SK-N-SH treated with all-trans-retinoic acid at 6 μM for 48 hours (cell line): ENCODE measurements around the gene KDR.

Source experiments
- ESRRG ChIP-seq: fragments of 250-450 bp; sonication (Bioruptor Pico); IDR thresholded peaks from 2 replicates; pipeline ENCODE4 v1.6.1; 2021; ENCODE audit warnings: mild to moderate bottlenecking
- ISL1 ChIP-seq: fragments of 250-450 bp; sonication (Bioruptor Pico); IDR thresholded peaks from 2 replicates; pipeline ENCODE4 v2.1.2; 2022; ENCODE audit warnings: mild to moderate bottlenecking, moderate library complexity
- POU6F1 ChIP-seq: fragments of 250-450 bp; sonication (Bioruptor Pico); IDR thresholded peaks from 2 replicates; pipeline ENCODE4 v1.8.0; 2021; ENCODE audit warnings: low read depth, mild to moderate bottlenecking, moderate library complexity, borderline replicate concordance
- PPARA ChIP-seq: fragments of 250-450 bp; sonication (Bioruptor Pico); IDR thresholded peaks from 2 replicates; pipeline ENCODE4 v1.5.0; 2020; ENCODE audit warnings: mild to moderate bottlenecking, borderline replicate concordance
- RARB ChIP-seq: fragments of 250-450 bp; sonication (Bioruptor Pico); IDR thresholded peaks from 2 replicates; pipeline ENCODE4 v1.8.0; 2021; ENCODE audit warnings: mild to moderate bottlenecking, moderate library complexity
- SNAI2 ChIP-seq: fragments of 250-450 bp; sonication (Bioruptor Pico); IDR thresholded peaks from 2 replicates; pipeline ENCODE4 v1.5.0; 2020; ENCODE audit warnings: mild to moderate bottlenecking, moderate library complexity
- TOX ChIP-seq: fragments of 250-450 bp; sonication (Bioruptor Pico); IDR thresholded peaks from 2 replicates; pipeline ENCODE4 v1.8.0; 2021; ENCODE audit warnings: mild to moderate bottlenecking, moderate library complexity, borderline replicate concordance
- TSHZ2 ChIP-seq: fragments of 250-450 bp; sonication (Bioruptor Pico); IDR thresholded peaks from 2 replicates; pipeline ENCODE4 v1.5.0; 2020; ENCODE audit warnings: mild to moderate bottlenecking, moderate library complexity
- ZC3H10 ChIP-seq: fragments of 250-450 bp; sonication (Bioruptor Pico); IDR thresholded peaks from 2 replicates; pipeline ENCODE4 v1.5.1; 2021; ENCODE audit warnings: mild to moderate bottlenecking, moderate library complexity
- ZFP30 ChIP-seq: fragments of 450-650 bp; formaldehyde crosslinking; IDR thresholded peaks from 2 replicates; pipeline ENCODE4 v1.5.0; 2022; ENCODE audit warnings: mild to moderate bottlenecking, moderate library complexity
- ZNF565 ChIP-seq: fragments of 450-650 bp; formaldehyde crosslinking; conservative IDR thresholded peaks from 2 replicates; pipeline ENCODE4 v1.5.0; 2020; ENCODE audit warnings: low read depth, mild to moderate bottlenecking, moderate library complexity
- TF ChIP-seq, protein P1 (sequence below): fragments of 250-450 bp; sonication (Bioruptor Pico); IDR thresholded peaks from 2 replicates; pipeline ENCODE4 v1.5.1; 2020; ENCODE audit warnings: low read depth, mild to moderate bottlenecking, moderate library complexity
- TF ChIP-seq, protein P2 (sequence below): fragments of 250-450 bp; sonication (Bioruptor Pico); IDR thresholded peaks from 2 replicates; pipeline ENCODE4 v1.5.1; 2021; ENCODE audit warnings: mild to moderate bottlenecking, moderate library complexity

DNA sequence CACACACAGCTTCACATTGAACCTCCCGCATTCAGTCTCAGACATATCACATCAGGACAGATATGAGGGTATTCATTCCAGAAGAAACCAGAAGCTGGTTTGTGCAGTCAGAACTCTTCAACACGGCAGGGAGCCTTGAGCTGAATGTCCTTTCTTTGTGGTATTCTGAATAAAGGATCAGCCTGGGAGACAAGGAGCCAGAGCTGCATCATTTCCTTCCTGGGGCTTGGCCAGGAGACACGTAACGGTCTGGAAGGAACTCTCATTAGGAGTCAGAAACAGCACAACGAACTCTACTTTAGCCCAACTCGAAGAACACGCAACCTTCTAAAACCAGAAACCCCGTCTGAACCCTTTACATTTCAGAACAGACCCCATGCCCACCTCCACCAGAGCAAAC is 46.4 kb downstream of the KDR start:
- TF ChIP-seq ISL1 (CRISPR knock-in tag) (no peak), ZFP30 (no peak), SNAI2 (CRISPR knock-in tag) (no peak), POU6F1 (CRISPR knock-in tag) (no peak), TSHZ2 (CRISPR knock-in tag) (no peak), RARB (CRISPR knock-in tag) (no peak), TOX (CRISPR knock-in tag) (no peak), ESRRG (CRISPR knock-in tag) (no peak), ZNF565 (CRISPR knock-in tag) (no peak), ZC3H10 (no peak), PPARA (CRISPR knock-in tag) (no peak)
- TF ChIP-seq, protein P1, sequence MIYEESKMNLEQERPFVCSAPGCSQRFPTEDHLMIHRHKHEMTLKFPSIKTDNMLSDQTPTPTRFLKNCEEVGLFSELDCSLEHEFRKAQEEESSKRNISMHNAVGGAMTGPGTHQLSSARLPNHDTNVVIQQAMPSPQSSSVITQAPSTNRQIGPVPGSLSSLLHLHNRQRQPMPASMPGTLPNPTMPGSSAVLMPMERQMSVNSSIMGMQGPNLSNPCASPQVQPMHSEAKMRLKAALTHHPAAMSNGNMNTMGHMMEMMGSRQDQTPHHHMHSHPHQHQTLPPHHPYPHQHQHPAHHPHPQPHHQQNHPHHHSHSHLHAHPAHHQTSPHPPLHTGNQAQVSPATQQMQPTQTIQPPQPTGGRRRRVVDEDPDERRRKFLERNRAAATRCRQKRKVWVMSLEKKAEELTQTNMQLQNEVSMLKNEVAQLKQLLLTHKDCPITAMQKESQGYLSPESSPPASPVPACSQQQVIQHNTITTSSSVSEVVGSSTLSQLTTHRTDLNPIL (CRISPR knock-in tag), result no peak
- TF ChIP-seq, protein P2, sequence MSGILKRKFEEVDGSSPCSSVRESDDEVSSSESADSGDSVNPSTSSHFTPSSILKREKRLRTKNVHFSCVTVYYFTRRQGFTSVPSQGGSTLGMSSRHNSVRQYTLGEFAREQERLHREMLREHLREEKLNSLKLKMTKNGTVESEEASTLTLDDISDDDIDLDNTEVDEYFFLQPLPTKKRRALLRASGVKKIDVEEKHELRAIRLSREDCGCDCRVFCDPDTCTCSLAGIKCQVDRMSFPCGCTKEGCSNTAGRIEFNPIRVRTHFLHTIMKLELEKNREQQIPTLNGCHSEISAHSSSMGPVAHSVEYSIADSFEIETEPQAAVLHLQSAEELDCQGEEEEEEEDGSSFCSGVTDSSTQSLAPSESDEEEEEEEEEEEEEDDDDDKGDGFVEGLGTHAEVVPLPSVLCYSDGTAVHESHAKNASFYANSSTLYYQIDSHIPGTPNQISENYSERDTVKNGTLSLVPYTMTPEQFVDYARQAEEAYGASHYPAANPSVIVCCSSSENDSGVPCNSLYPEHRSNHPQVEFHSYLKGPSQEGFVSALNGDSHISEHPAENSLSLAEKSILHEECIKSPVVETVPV, result no peak
